ENCODE results near the gene CCSER1.

CCSER1 gene

GRCh38 chr4:91233164-91233563 is 1106.0 kb downstream of the CCSER1 start:
- H4K8ac ChIP-seq (ENCODE audit: low read depth, low read length) = no peak overlapping the region
- H4K91ac ChIP-seq (ENCODE audit: low read depth, low read length, poor library complexity) = no peak overlapping the region
- no peak overlapping the region for H3K4ac ChIP-seq (ENCODE audit: low read length)
- no peak overlapping the region for H2BK15ac ChIP-seq (ENCODE audit: low read length)
- H2AFZ ChIP-seq (ENCODE audit: low read length) = no peak overlapping the region
- H3K4me1 ChIP-seq (ENCODE audit: control insufficient read depth in 2 of 2, insufficient read depth in 1 of 2, low read depth in 1 of 2, low read length in 2 of 2) = no peaks in the 10 kb centered on the region
- WGBS, 2 donors (ENCODE audit: extremely low coverage in 2 of 2, insufficient read length in 2 of 2, insufficient replicate concordance in 1 of 2) = no CpG with 5 or more reads among the region's 2 CpGs
- no peaks in the 10 kb centered on the region for H3K36me3 ChIP-seq (replicated peaks in 1 of 2; ENCODE audit: control insufficient read depth in 2 of 2, insufficient read depth in 2 of 2, low read length in 2 of 2)
- no peak overlapping the region for H3K23ac ChIP-seq (ENCODE audit: low read depth, low read length, poor library complexity)
- H3K9ac ChIP-seq (ENCODE audit: low read depth, low read length, poor library complexity) = no peak overlapping the region
- H3K79me1 ChIP-seq (ENCODE audit: low read depth, low read length) = no peaks in the 10 kb centered on the region
- H3K27ac ChIP-seq (replicated peaks; ENCODE audit: low read length) = no peak overlapping the region
- H2BK5ac ChIP-seq (ENCODE audit: low read length) = no peak overlapping the region
- H3K4me3 ChIP-seq (ENCODE audit: low read length in 2 of 2) = no peak overlapping the region
- DNase-seq (ENCODE audit: low spot score) = no peak
- no peak overlapping the region for H2BK120ac ChIP-seq (ENCODE audit: low read depth, low read length)
- H3K4me2 ChIP-seq (ENCODE audit: insufficient read depth, low read length, poor library complexity, severe bottlenecking) = no peak overlapping the region
- H3K27me3 ChIP-seq (ENCODE audit: control insufficient read depth in 3 of 3, insufficient read depth in 3 of 3, low read depth in 1 of 3, low read length in 3 of 3) = no peaks in the 10 kb centered on the region
- H3K14ac ChIP-seq (ENCODE audit: low read length) = no peak overlapping the region
- no peak overlapping the region for H2AK5ac ChIP-seq (ENCODE audit: low read depth, low read length)
- H3K18ac ChIP-seq (ENCODE audit: low read length) = no peak overlapping the region
- H3K9me3 ChIP-seq (replicated peaks in 1 of 2; ENCODE audit: control insufficient read depth in 2 of 2, insufficient read depth in 1 of 2, low read depth in 1 of 2, low read length in 2 of 2) = no peaks in the 10 kb centered on the region
- no peak overlapping the region for H2BK12ac ChIP-seq (ENCODE audit: low read length)

DNA sequence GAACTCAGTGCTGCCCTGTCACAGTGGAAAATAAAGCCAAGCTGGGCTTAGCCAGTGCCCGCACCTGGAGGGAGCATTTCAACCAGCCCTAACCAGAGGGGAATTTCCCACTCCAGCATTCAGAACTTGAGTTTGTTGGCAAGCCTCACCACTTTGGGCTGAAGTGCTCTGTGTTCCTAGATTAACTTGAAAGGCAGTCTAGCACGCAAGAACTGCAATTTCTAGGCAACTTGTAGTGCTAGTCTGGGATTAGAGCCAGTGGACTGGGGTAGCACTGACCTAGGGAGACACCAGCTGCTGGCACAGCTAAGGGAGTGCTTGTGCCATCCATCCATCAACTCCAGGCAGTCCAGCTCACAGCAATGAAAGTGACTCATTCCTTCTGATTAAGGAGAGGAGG is 1115.9 kb downstream of the CCSER1 start:
- DNase-seq (ENCODE audit: low spot score) = no peak

GRCh38 chr4:91256043-91256442 is 1128.8 kb downstream of the CCSER1 start:
- Histone ChIP-seq H2BK15ac (ENCODE audit: low read length) (no peak overlapping the region), H3K14ac (ENCODE audit: low read length) (no peak overlapping the region), H3K4me2 (ENCODE audit: insufficient read depth, low read length, poor library complexity, severe bottlenecking) (no peak overlapping the region), H3K18ac (ENCODE audit: low read length) (no peak overlapping the region), H2BK5ac (ENCODE audit: low read length) (no peak overlapping the region), H3K9me3 (replicated peaks in 1 of 2; ENCODE audit: control insufficient read depth in 2 of 2, insufficient read depth in 1 of 2, low read depth in 1 of 2, low read length in 2 of 2) (no peaks in the 10 kb centered on the region), H4K91ac (ENCODE audit: low read depth, low read length, poor library complexity) (no peak overlapping the region), H2AK5ac (ENCODE audit: low read depth, low read length) (no peak overlapping the region), H3K4me1 (ENCODE audit: control insufficient read depth in 2 of 2, insufficient read depth in 1 of 2, low read depth in 1 of 2, low read length in 2 of 2) (no peaks in the 10 kb centered on the region), H3K9ac (ENCODE audit: low read depth, low read length, poor library complexity) (no peak overlapping the region), H3K4me3 (ENCODE audit: low read length in 2 of 2) (no peak overlapping the region), H2BK120ac (ENCODE audit: low read depth, low read length) (no peak overlapping the region), H3K4ac (ENCODE audit: low read length) (no peak overlapping the region), H3K23ac (ENCODE audit: low read depth, low read length, poor library complexity) (no peak overlapping the region), H3K36me3 (replicated peaks in 1 of 2; ENCODE audit: control insufficient read depth in 2 of 2, insufficient read depth in 2 of 2, low read length in 2 of 2) (no peaks in the 10 kb centered on the region), H3K27me3 (ENCODE audit: control insufficient read depth in 3 of 3, insufficient read depth in 3 of 3, low read depth in 1 of 3, low read length in 3 of 3) (no peaks in the 10 kb centered on the region), H4K8ac (ENCODE audit: low read depth, low read length) (no peak overlapping the region), H2AFZ (ENCODE audit: low read length) (peak overlapping the region; percentile 38), H2BK12ac (ENCODE audit: low read length) (no peak overlapping the region), H3K79me1 (ENCODE audit: low read depth, low read length) (no peaks in the 10 kb centered on the region), H3K27ac (replicated peaks; ENCODE audit: low read length) (no peak overlapping the region)
- DNase-seq (ENCODE audit: low spot score) = no peak
- WGBS, 2 donors (ENCODE audit: extremely low coverage in 2 of 2, insufficient read length in 2 of 2, insufficient replicate concordance in 1 of 2) = no CpG with 5 or more reads among the region's 5 CpGs

More for the DNA sequence above, 1115.9 kb downstream of the CCSER1 start:
- H2BK120ac ChIP-seq (ENCODE audit: low read depth, low read length) = no peak overlapping the region
- H3K23ac ChIP-seq (ENCODE audit: low read depth, low read length, poor library complexity) = no peak overlapping the region
- no peak overlapping the region for H3K18ac ChIP-seq (ENCODE audit: low read length)
- H3K79me1 ChIP-seq (ENCODE audit: low read depth, low read length) = no peaks in the 10 kb centered on the region
- no peak overlapping the region for H2BK15ac ChIP-seq (ENCODE audit: low read length)
- H3K4me2 ChIP-seq (ENCODE audit: insufficient read depth, low read length, poor library complexity, severe bottlenecking) = no peak overlapping the region
- no peak overlapping the region for H2AK5ac ChIP-seq (ENCODE audit: low read depth, low read length)
- H2BK5ac ChIP-seq (ENCODE audit: low read length) = no peak overlapping the region
- WGBS, 2 donors (ENCODE audit: extremely low coverage in 2 of 2, insufficient read length in 2 of 2, insufficient replicate concordance in 1 of 2) = no CpG with 5 or more reads among the region's 2 CpGs
- no peak overlapping the region for H3K9ac ChIP-seq (ENCODE audit: low read depth, low read length, poor library complexity)
- no peak overlapping the region for H4K8ac ChIP-seq (ENCODE audit: low read depth, low read length)
- no peak overlapping the region for H4K91ac ChIP-seq (ENCODE audit: low read depth, low read length, poor library complexity)
- no peak overlapping the region for H3K4ac ChIP-seq (ENCODE audit: low read length)
- no peak overlapping the region for H3K4me3 ChIP-seq (ENCODE audit: low read length in 2 of 2)
- H2AFZ ChIP-seq (ENCODE audit: low read length) = no peak overlapping the region
- no peaks in the 10 kb centered on the region for H3K4me1 ChIP-seq (ENCODE audit: control insufficient read depth in 2 of 2, insufficient read depth in 1 of 2, low read depth in 1 of 2, low read length in 2 of 2)
- no peak overlapping the region for H3K27ac ChIP-seq (replicated peaks; ENCODE audit: low read length)
- no peaks in the 10 kb centered on the region for H3K27me3 ChIP-seq (ENCODE audit: control insufficient read depth in 3 of 3, insufficient read depth in 3 of 3, low read depth in 1 of 3, low read length in 3 of 3)
- H2BK12ac ChIP-seq (ENCODE audit: low read length) = no peak overlapping the region
- H3K9me3 ChIP-seq (replicated peaks in 1 of 2; ENCODE audit: control insufficient read depth in 2 of 2, insufficient read depth in 1 of 2, low read depth in 1 of 2, low read length in 2 of 2) = no peaks in the 10 kb centered on the region
- H3K36me3 ChIP-seq (replicated peaks in 1 of 2; ENCODE audit: control insufficient read depth in 2 of 2, insufficient read depth in 2 of 2, low read length in 2 of 2) = no peaks in the 10 kb centered on the region
- no peak overlapping the region for H3K14ac ChIP-seq (ENCODE audit: low read length)

- Histone ChIP-seq H2AK5ac (ENCODE audit: low read depth, low read length) (no peak overlapping the region), H3K9ac (ENCODE audit: low read depth, low read length, poor library complexity) (no peak overlapping the region), H3K79me1 (ENCODE audit: low read depth, low read length) (no peaks in the 10 kb centered on the region), H3K27ac (replicated peaks; ENCODE audit: low read length) (no peak overlapping the region), H3K36me3 (replicated peaks in 1 of 2; ENCODE audit: control insufficient read depth in 2 of 2, insufficient read depth in 2 of 2, low read length in 2 of 2) (no peaks in the 10 kb centered on the region), H4K8ac (ENCODE audit: low read depth, low read length) (no peak overlapping the region), H3K4me2 (ENCODE audit: insufficient read depth, low read length, poor library complexity, severe bottlenecking) (no peak overlapping the region), H3K14ac (ENCODE audit: low read length) (no peak overlapping the region), H2BK12ac (ENCODE audit: low read length) (no peak overlapping the region), H3K27me3 (ENCODE audit: control insufficient read depth in 3 of 3, insufficient read depth in 3 of 3, low read depth in 1 of 3, low read length in 3 of 3) (no peaks in the 10 kb centered on the region), H3K4me1 (ENCODE audit: control insufficient read depth in 2 of 2, insufficient read depth in 1 of 2, low read depth in 1 of 2, low read length in 2 of 2) (no peaks in the 10 kb centered on the region), H2BK15ac (ENCODE audit: low read length) (no peak overlapping the region), H3K9me3 (replicated peaks in 1 of 2; ENCODE audit: control insufficient read depth in 2 of 2, insufficient read depth in 1 of 2, low read depth in 1 of 2, low read length in 2 of 2) (no peaks in the 10 kb centered on the region), H3K4me3 (ENCODE audit: low read length in 2 of 2) (no peak overlapping the region), H2AFZ (ENCODE audit: low read length) (no peak overlapping the region), H3K18ac (ENCODE audit: low read length) (no peak overlapping the region), H2BK5ac (ENCODE audit: low read length) (no peak overlapping the region), H3K23ac (ENCODE audit: low read depth, low read length, poor library complexity) (no peak overlapping the region), H2BK120ac (ENCODE audit: low read depth, low read length) (no peak overlapping the region), H4K91ac (ENCODE audit: low read depth, low read length, poor library complexity) (no peak overlapping the region), H3K4ac (ENCODE audit: low read length) (no peak overlapping the region)
- DNase-seq (ENCODE audit: low spot score) = no peak
- WGBS, 2 donors (ENCODE audit: extremely low coverage in 2 of 2, insufficient read length in 2 of 2, insufficient replicate concordance in 1 of 2) = no CpG with 5 or more reads among the region's 1 CpG
Observed at GRCh38 chr4:91256751-91257150, 1129.6 kb downstream of the CCSER1 start.
